ENCODE data around the gene PSD.

Gene PSD

GRCh38 chr10:102404361-102405107, 14.1 kb downstream of the PSD start:
- no peak for DNase-seq (ENCODE audit: low read depth)

- DNase-seq (ENCODE audit: low read depth), result no peak
Measured at GRCh38 chr10:102403115-102403514, 15.5 kb downstream of the PSD start.

- no peak for DNase-seq (ENCODE audit: low read depth)
Measured at GRCh38 chr10:102402512-102402896, 16.1 kb downstream of the PSD start.

GRCh38 chr10:102401735-102402511, 16.7 kb downstream of the PSD start:
- no peak for DNase-seq (ENCODE audit: low read depth)

- no peak for DNase-seq (ENCODE audit: low read depth)
Measured at GRCh38 chr10:102401342-102401654, 17.3 kb downstream of the PSD start.

- no peak for DNase-seq (ENCODE audit: low read depth)
Measured at GRCh38 chr10:102400598-102401341, 17.8 kb downstream of the PSD start.

GRCh38 chr10:102400076-102400475, 18.5 kb downstream of the PSD start:
- DNase-seq (ENCODE audit: low read depth), result no peak

GRCh38 chr10:102399217-102400021, 19.2 kb downstream of the PSD start:
- DNase-seq (ENCODE audit: low read depth), result peak; percentile 65

- no peak for DNase-seq (ENCODE audit: low read depth)
Measured at GRCh38 chr10:102398172-102399020, 20.2 kb downstream of the PSD start.

GRCh38 chr10:102397222-102398171, 21.1 kb downstream of the PSD start:
- no peak for DNase-seq (ENCODE audit: low read depth)

- DNase-seq (ENCODE audit: low read depth), result no peak
Measured at GRCh38 chr10:102396730-102397151, 21.8 kb downstream of the PSD start.

- no peak for DNase-seq (ENCODE audit: low read depth)
Measured at GRCh38 chr10:102396317-102396650, 22.3 kb downstream of the PSD start.

GRCh38 chr10:102395400-102396316, 22.9 kb downstream of the PSD start, which contains the start of gene NFKB2:
Gene NFKB2, plus strand, starts transcription at chr10:102395705. Its CDS starts 255 bp downstream, at chr10:102395960.
- DNase-seq (ENCODE audit: low read depth), result peak; percentile 61

- no peak for DNase-seq (ENCODE audit: low read depth)
Measured at GRCh38 chr10:102394801-102395399, 23.7 kb downstream of the PSD start.

- peak; percentile 83 for DNase-seq (ENCODE audit: low read depth)
Measured at GRCh38 chr10:102394079-102394800, 24.3 kb downstream of the PSD start.

- no peak for DNase-seq (ENCODE audit: low read depth)
Measured at GRCh38 chr10:102393411-102394078, 25.0 kb downstream of the PSD start.

GRCh38 chr10:102392306-102392705, 26.3 kb downstream of the PSD start:
- no peak for DNase-seq (ENCODE audit: low read depth)

Measured in GM04504 (cell line).